ENCODE data around the gene OTOP2. TPM values are rescaled to one million over a fixed set of nuclear protein-coding genes. Genes with fewer than 3 reads are reported as not detected.

OTOP2 gene
- total and polyA plus RNA-seq, 9 of the 15 experiments (the other 6 are each of a cell fraction or from before 2014, with no cell fraction given): 0.04 to 0.36 (median 0.14) TPM; not detected in 1

DNA sequence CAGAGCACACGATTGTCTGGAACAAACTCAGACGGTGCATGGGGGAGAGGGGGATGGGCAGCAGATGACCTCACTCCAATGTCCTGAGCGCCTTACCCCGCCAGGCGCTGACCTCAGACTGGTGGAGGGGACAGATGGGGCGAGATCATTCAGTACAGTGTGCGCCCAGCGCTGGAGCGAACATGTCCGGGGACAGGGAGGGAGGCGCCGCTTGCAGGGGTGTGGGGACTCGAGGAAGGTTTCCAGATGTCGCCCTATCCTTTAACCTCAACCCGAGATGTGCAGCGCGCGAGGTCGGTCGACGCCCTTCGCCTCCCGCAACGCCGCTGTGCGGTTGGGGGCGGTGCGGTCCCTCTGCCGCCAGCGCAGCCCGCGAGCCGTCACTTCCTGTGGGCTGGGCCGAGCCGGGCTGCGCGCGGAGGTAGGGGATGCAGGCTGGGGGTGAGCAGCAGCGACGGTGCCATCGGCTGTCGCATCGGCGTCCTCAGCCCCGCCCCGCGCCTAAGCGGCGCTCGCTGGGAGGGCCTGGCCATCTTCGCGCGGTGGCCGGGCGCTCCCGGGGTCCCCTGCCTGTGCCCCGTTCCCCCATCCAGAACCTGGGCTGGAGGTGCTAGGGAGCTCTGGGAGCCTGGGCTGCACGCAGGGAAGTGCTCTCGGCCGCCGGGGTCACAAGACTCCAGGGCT is 58.0 kb downstream of the OTOP2 start (continued):
- TF ChIP-seq, protein P1, sequence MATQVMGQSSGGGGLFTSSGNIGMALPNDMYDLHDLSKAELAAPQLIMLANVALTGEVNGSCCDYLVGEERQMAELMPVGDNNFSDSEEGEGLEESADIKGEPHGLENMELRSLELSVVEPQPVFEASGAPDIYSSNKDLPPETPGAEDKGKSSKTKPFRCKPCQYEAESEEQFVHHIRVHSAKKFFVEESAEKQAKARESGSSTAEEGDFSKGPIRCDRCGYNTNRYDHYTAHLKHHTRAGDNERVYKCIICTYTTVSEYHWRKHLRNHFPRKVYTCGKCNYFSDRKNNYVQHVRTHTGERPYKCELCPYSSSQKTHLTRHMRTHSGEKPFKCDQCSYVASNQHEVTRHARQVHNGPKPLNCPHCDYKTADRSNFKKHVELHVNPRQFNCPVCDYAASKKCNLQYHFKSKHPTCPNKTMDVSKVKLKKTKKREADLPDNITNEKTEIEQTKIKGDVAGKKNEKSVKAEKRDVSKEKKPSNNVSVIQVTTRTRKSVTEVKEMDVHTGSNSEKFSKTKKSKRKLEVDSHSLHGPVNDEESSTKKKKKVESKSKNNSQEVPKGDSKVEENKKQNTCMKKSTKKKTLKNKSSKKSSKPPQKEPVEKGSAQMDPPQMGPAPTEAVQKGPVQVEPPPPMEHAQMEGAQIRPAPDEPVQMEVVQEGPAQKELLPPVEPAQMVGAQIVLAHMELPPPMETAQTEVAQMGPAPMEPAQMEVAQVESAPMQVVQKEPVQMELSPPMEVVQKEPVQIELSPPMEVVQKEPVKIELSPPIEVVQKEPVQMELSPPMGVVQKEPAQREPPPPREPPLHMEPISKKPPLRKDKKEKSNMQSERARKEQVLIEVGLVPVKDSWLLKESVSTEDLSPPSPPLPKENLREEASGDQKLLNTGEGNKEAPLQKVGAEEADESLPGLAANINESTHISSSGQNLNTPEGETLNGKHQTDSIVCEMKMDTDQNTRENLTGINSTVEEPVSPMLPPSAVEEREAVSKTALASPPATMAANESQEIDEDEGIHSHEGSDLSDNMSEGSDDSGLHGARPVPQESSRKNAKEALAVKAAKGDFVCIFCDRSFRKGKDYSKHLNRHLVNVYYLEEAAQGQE (IDR thresholded peaks at IDR 0.05; ENCODE audit: borderline replicate concordance): 0 out of 2 replicates have a peak, but pooled peaks have one; percentile 15
- TF ChIP-seq, protein P1 (CRISPR knock-in tag; IDR thresholded peaks at IDR 0.05; ENCODE audit: low read depth): peak; percentile 40; the same call in 1 of the 2 replicates
- TF ChIP-seq, protein P2, sequence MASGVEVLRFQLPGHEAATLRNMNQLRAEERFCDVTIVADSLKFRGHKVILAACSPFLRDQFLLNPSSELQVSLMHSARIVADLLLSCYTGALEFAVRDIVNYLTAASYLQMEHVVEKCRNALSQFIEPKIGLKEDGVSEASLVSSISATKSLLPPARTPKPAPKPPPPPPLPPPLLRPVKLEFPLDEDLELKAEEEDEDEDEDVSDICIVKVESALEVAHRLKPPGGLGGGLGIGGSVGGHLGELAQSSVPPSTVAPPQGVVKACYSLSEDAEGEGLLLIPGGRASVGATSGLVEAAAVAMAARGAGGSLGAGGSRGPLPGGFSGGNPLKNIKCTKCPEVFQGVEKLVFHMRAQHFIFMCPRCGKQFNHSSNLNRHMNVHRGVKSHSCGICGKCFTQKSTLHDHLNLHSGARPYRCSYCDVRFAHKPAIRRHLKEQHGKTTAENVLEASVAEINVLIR (CRISPR knock-in tag; IDR thresholded peaks at IDR 0.05): peak; percentile 65
- TF ChIP-seq THRAP3 (IDR thresholded peaks at IDR 0.05; ENCODE audit: borderline replicate concordance): no peak
- TF ChIP-seq, protein P3, sequence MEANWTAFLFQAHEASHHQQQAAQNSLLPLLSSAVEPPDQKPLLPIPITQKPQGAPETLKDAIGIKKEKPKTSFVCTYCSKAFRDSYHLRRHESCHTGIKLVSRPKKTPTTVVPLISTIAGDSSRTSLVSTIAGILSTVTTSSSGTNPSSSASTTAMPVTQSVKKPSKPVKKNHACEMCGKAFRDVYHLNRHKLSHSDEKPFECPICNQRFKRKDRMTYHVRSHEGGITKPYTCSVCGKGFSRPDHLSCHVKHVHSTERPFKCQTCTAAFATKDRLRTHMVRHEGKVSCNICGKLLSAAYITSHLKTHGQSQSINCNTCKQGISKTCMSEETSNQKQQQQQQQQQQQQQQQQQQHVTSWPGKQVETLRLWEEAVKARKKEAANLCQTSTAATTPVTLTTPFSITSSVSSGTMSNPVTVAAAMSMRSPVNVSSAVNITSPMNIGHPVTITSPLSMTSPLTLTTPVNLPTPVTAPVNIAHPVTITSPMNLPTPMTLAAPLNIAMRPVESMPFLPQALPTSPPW (CRISPR knock-in tag; IDR thresholded peaks at IDR 0.05): peak; percentile 73
- TF ChIP-seq SP1 (CRISPR knock-in tag; IDR thresholded peaks at IDR 0.05): peak; percentile 72
- TF ChIP-seq RCOR1 (IDR thresholded peaks at IDR 0.05; ENCODE audit: borderline replicate concordance in 1 of 2, low read depth in 2 of 2, low read length in 2 of 2): peak in 1 of 2 experiments; percentile 58; a peak in 3 of 4 replicates
- TF ChIP-seq ZNF408 (CRISPR knock-in tag; IDR thresholded peaks at IDR 0.05; ENCODE audit: low read depth): no peak
- 0 out of 2 replicates have a peak, but pooled peaks have one; percentile 28 for TF ChIP-seq ZNF589 (CRISPR knock-in tag; IDR thresholded peaks at IDR 0.05; ENCODE audit: low read depth)
- TF ChIP-seq NR2C2 (CRISPR knock-in tag; IDR thresholded peaks at IDR 0.05): peak; percentile 73; the same call in 1 of the 2 replicates
- TF ChIP-seq NR2C2 (tag; IDR thresholded peaks at IDR 0.05): peak; percentile 93
- TF ChIP-seq MYC (IDR thresholded peaks at IDR 0.05; ENCODE audit: low read depth, low read length): peak; percentile 87
- TF ChIP-seq MYC (CRISPR knock-in tag; IDR thresholded peaks at IDR 0.05; ENCODE audit: borderline replicate concordance, low read depth): no peak
- TF ChIP-seq, protein P4, sequence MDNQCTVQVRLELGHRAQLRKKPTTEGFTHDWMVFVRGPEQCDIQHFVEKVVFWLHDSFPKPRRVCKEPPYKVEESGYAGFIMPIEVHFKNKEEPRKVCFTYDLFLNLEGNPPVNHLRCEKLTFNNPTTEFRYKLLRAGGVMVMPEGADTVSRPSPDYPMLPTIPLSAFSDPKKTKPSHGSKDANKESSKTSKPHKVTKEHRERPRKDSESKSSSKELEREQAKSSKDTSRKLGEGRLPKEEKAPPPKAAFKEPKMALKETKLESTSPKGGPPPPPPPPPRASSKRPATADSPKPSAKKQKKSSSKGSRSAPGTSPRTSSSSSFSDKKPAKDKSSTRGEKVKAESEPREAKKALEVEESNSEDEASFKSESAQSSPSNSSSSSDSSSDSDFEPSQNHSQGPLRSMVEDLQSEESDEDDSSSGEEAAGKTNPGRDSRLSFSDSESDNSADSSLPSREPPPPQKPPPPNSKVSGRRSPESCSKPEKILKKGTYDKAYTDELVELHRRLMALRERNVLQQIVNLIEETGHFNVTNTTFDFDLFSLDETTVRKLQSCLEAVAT (IDR thresholded peaks at IDR 0.05): peak; percentile 12 to 52; a peak in 1 of 4 replicates
- peak; percentile 50 for TF ChIP-seq ETV1 (tag; conservative IDR thresholded peaks at IDR 0.05; ENCODE audit: low read depth)
